ELR (cell line): ENCODE results near the gene OR2G6.
"Not testable (repeated sequence)": the region's sequence is repeated elsewhere in the genome, so short reads cannot be mapped to it uniquely, and the experiment has no call there.

ENCODE experiments used
- DNase-seq: peaks from one replicate; pipeline ENCODE4 v3.0.0-alpha.2; 2015; ENCODE audit warnings: low read depth

The OR2G6 gene

DNA sequence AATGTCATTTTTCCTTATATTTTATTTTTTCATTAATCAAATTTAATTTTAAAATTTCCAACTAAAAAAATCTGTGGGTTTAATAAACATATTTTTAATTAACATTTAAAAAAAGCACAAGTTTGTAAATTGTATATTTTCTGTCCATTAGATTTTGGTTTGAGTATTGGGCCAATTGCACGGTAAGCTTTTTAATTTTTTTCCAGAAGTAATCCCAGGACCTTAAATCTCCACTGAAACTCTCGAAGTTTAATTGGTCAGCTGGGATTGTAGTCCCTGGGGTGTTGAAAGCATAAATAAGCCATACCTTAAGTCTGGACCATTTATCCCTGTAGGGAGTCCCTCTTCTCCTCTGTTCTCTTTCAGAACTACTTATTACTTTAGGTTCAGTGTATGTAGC, at the start of gene OR2G6:
TSS of gene OR2G6 (plus strand) at position 301 of the 400 bp plus-strand sequence. CDS start 13,574 bp downstream, outside the sequence.
- not testable (repeated sequence) for DNase-seq

DNA sequence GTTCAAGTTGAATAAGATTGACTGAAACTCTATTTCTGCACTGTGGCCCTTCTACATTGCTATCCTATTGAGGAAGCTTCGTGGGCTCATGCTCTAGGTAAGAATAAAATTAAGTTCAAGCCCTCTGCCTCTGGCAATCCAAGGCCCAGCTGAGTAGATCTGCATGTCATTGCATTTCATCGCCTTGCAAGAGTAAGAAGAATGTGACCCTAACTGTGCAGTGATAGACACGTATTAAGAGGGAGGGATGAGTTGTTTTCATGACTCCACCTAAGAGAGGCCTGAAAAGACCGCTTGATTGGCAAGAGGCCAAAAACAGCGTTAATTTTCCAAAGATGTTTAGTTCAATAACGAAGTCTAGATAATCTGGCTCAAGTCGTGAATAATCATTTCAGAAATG, 48.8 kb upstream of the OR2G6 start:
- DNase-seq, result not testable (repeated sequence)

DNA sequence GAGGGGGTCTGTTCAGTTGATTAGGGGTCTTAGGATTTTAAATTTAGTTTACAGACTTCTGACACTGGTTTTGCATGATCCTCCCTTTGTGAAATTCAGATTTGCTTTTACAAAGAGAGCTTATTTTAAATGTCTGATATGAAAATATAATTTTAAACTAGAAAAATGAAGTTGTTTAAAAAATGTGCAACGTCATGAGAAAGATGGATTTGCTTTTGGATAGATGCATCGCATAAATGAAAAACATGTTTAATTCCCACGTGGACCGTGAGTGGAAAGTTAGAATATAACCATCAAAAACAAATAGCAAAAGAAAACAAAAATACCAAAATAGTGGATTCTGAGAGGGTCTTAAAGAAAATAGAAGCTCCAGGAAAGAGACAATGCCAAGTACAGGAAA, 36.7 kb upstream of the OR2G6 start:
- no peak for DNase-seq

DNA sequence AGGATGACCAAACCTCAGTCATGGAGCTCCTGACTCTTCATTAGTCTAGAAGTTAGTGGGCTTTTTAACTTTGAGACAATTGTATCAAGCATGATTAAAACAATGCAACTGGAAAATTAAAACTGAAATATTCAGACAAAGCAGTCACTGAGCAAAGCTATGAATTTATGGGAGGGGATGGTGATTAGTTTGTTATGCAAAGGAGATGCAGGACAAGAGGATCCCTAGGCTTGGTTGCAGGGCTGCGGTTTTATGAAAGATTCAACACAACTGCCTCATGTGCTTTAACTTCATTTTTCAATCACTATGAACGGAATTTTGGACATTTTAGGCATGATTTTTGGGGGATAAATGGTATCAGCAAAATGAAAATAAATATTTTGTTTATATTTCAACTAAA, 35.8 kb upstream of the OR2G6 start:
- not testable (repeated sequence) for DNase-seq

DNA sequence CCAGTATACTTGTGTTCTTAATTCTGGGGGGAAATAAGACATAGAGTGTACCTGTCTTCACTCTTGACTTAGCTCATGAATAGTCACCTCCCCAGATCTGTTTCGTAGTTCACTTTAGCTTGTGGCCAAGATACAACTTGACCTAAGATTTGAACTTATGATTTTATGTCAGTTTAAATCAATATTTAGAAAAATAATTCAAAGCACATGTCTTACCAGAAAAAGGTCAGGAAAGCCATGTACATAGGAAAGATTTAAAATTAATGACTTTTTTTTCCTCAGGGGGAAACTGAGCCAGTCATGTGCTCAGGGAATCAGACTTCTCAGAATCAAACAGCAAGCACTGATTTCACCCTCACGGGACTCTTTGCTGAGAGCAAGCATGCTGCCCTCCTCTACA, 34.8 kb upstream of the OR2G6 start, which contains the start of gene OR2T3:
TSS of gene OR2T3 (plus strand) at position 301 of the 400 bp plus-strand sequence. CDS start at position 301, 0 bp downstream.
- DNase-seq, result not testable (repeated sequence)

DNA sequence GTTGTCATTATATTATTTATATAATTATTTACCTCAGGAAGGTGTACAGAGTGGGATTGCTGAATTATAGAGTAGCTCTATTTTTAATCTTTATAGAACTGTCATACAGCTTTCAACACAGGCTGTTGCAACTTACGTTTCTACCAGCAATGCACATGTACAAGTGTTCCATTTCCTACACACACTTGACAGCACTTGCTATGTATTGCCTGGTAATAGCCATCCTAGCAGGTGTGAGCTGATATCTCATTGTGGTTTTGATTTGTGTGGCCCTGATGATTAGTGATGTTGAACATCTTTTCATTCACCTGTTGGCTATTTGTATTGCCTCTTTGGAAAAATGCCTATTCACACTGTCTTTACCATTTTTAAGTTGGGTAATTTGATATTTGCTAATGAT, 32.2 kb upstream of the OR2G6 start:
- DNase-seq, result not testable (repeated sequence)

DNA sequence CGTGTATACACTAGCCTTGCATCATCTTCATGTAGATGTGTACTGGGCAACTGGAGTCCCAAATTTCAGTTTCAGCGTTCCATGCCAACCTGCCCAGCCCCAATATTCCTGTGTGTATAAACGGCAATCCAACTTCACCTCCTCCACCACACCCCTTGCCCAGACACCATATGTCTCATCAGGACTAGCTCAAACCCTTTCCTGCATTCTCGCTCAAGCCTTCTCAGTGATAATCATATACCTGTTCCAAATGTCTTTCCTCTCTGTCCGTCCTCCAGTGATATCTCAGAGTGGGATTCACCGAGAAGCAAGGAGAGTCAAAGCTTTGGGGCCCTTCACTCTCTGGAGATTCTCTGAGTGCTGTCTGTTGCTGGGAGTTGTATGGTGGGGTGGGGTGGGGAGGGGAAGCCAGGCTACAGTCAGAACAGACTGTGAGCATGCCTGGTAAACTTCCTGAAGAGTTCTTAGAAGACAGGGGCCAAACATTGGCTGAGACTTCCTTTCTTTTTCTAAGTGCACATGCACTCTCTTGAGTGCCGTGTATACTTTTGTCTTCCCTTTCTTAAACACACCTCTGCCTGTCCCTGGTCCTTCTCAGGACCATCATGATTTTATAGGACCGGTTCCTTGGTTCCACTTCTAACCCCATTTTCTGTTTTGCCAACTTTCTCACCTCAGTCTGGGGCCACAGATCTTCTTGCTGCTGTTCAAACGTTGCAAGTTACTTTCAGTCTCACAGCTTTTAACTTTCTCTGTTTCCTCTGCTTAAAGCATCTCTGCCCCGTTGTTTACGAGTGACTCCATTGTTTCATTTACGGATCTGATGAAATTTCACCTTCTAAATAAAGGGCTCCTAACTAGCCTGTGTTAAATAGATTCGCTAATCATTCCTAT, 25.9 kb upstream of the OR2G6 start:
- DNase-seq, result not testable (repeated sequence)

DNA sequence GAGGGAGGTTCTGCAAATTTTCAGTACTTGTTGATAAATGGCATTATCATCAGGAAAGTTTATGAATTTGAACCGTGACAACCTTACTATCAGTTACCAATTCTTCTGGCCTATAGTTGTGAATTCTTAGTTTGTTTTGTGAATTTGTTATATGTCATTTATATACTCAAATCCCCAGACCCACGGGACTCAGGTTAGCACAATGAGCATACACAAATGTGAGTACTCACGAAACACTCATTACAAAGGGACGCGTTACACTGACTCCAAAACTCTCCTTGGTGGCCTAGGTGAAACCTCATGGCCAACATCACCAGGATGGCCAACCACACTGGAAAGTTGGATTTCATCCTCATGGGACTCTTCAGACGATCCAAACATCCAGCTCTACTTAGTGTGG, 19.6 kb upstream of the OR2G6 start, which contains the start of gene OR2T5:
TSS of gene OR2T5 (plus strand) at position 301 of the 400 bp plus-strand sequence. CDS start at position 301, 0 bp downstream.
- not testable (repeated sequence) for DNase-seq

DNA sequence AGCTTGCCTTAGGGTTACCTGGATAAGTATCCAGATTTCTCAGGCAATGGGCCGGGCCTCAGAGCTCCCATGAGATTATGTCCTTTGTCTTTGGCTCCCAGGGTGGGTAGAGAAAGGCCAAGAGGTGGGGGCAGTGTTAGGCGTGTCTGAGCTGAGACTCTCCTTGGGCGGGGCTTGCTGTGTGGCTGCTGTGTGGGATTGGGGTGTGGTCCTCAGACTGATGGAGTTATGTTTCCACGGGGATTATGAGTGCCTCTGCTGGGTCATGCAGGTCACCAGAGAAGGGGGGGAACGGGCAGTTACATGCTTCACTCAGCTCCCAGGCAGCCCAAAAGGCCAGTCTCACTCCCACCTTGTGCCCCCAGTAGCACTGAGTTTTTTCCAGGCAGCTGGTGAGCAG, 11.2 kb upstream of the OR2G6 start:
- not testable (repeated sequence) for DNase-seq

DNA sequence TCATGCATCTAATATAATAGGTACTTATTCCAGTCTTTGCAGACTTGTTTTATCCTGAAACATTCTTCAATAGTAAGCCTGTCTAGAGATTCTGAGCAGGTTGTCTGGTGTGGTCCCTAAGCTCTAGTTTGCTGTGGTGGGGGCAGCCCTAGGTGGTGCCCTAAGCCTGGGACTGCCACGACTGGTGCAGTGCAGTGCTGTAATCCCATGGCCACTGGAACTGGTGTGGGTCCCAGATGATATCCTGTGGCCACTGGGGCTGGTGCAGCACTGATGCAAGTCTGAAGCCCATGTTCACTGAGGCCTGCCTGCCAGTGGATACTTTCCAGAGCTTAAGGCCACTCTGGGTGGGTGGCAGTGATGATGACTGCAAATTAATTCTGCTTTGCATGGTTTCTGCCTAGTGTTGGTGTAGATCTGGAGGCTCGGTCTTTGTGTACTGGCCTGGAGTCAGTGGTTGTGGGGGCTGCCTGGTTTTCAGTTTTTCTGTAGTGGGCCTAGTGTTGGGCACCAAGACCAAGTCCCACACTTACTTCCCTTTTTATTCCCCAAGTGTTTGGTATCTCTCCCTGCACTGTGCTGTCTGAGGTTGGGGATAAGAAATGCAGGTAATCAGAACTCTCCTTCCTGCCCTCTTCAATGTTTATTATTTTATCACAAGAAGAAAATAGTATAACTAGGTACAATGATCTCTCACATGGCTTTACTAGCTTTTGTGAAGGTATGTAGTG, 7.4 kb upstream of the OR2G6 start:
- DNase-seq, result not testable (repeated sequence)

DNA sequence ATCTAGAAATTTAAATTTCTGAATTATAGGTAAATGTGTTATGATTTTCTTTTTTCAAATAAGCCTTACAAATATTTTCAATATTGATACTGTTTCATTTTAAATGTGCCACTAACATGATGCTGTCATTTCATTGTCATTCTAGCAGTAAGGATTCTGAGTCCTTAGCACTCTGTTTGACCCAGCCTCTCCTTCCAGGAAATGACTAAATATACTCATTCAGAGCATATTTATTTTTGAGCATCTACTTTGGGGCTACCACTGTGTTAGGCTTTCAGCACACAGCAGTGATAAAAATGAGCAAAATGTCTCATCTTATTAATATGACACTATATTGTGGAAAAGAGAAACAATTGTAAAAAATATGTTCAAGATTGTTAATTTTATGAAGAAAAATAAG, 2.3 kb downstream of the OR2G6 start:
- DNase-seq, result not testable (repeated sequence)

DNA sequence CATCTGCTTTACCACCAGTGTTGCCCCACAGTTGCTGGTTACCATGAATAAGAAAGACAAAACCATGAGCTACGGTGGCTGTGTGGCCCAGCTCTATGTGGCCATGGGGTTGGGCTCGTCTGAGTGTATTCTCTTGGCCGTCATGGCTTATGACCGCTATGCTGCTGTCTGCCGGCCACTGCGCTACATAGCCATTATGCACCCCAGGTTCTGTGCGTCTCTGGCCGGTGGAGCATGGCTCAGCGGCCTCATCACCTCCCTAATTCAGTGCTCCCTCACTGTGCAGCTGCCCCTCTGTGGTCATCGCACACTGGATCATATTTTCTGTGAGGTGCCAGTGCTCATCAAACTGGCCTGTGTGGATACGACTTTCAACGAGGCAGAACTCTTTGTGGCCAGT, 14.0 kb downstream of the OR2G6 start:
- DNase-seq, result no peak

DNA sequence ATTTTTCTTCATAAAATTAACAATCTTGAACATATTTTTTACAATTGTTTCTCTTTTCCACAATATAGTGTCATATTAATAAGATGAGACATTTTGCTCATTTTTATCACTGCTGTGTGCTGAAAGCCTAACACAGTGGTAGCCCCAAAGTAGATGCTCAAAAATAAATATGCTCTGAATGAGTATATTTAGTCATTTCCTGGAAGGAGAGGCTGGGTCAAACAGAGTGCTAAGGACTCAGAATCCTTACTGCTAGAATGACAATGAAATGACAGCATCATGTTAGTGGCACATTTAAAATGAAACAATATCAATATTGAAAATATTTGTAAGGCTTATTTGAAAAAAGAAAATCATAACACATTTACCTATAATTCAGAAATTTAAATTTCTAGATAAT, 29.6 kb downstream of the OR2G6 start:
- DNase-seq, result not testable (repeated sequence)

DNA sequence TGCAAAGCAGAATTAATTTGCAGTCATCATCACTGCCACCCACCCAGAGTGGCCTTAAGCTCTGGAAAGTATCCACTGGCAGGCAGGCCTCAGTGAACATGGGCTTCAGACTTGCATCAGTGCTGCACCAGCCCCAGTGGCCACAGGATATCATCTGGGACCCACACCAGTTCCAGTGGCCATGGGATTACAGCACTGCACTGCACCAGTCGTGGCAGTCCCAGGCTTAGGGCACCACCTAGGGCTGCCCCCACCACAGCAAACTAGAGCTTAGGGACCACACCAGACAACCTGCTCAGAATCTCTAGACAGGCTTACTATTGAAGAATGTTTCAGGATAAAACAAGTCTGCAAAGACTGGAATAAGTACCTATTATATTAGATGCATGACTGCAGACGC, 39.5 kb downstream of the OR2G6 start:
- not testable (repeated sequence) for DNase-seq

DNA sequence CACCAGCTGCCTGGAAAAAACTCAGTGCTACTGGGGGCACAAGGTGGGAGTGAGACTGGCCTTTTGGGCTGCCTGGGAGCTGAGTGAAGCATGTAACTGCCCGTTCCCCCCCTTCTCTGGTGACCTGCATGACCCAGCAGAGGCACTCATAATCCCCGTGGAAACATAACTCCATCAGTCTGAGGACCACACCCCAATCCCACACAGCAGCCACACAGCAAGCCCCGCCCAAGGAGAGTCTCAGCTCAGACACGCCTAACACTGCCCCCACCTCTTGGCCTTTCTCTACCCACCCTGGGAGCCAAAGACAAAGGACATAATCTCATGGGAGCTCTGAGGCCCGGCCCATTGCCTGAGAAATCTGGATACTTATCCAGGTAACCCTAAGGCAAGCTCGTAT, 43.2 kb downstream of the OR2G6 start:
- not testable (repeated sequence) for DNase-seq

DNA sequence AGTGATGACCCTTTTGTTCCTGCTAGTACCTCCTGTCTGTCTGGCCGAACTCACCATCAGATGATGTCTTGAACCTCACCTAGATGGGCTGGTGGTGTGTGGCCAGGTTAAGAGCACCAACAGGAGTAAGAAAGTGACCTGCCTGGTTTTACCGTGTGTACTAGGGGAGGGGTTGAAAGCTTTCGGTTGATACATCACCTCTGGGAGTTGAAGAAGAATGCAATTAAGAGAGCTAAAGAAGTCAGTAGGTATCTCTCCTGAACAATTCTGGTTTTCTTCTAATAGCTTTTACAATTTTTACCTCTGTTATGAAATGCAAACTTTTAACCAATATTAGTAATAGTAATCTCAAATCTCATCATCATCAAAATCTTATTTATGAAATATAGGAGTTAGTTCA, 54.8 kb downstream of the OR2G6 start, which contains the start of gene OR2T29:
TSS of gene OR2T29 (minus strand) at position 101 of the 400 bp plus-strand sequence. CDS start 3,281 bp downstream, outside the sequence.
- DNase-seq, result not testable (repeated sequence)

DNA sequence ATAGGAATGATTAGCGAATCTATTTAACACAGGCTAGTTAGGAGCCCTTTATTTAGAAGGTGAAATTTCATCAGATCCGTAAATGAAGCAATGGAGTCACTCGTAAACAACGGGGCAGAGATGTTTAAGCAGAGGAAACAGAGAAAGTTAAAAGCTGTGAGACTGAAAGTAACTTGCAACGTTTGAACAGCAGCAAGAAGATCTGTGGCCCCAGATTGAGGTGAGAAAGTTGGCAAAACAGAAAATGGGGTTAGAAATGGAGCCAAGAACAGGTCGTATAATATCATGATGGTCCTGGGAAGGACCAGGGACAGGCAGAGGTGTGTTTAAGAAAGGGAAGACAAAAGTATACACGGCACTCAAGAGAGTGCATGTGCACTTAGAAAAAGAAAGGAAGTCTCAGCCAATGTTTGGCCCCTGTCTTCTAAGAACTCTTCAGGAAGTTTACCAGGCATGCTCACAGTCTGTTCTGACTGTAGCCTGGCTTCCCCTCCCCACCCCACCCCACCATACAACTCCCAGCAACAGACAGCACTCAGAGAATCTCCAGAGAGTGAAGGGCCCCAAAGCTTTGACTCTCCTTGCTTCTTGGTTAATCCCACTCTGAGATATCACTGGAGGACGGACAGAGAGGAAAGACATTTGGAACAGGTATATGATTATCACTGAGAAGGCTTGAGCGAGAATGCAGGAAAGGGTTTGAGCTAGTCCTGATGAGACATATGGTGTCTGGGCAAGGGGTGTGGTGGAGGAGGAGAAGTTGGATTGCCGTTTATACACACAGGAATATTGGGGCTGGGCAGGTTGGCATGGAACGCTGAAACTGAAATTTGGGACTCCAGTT, 57.9 kb downstream of the OR2G6 start:
- not testable (repeated sequence) for DNase-seq

DNA sequence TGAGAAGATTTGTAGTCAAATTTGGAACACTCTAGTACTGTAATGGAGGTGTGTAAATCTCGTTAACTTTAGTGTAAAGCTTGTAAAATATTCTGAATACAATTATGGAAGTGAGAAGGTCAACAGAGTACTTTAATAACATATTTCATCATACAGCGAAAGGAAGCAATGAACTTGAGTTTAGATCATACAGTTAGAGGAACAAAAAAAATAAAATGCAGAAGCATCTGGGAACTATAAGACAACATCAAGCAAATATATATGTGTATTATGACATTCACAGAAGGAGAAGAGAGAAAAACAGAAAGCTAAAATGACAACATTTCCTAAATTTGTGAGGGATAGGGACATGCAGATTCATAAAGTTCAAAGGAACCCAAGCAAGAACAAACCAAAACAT, 61.2 kb downstream of the OR2G6 start:
- not testable (repeated sequence) for DNase-seq

DNA sequence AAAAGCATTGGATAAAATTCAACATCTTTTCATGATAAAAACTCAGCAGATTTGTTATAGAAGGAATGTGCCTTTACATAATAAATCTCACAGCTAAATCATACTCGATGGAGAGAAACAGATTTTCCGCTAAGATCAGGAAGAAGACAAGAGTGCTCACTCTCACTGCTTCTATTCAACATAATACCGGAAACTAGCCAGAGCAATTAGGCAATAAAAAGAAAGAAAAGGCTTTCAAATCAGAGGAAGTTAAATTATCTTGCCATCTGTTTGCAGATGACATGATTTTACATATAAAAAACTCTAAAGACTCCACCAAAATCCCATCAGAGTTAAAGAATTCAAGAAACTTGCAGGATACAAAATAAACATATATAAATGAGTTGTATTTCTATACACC, 62.9 kb downstream of the OR2G6 start:
- DNase-seq, result not testable (repeated sequence)

DNA sequence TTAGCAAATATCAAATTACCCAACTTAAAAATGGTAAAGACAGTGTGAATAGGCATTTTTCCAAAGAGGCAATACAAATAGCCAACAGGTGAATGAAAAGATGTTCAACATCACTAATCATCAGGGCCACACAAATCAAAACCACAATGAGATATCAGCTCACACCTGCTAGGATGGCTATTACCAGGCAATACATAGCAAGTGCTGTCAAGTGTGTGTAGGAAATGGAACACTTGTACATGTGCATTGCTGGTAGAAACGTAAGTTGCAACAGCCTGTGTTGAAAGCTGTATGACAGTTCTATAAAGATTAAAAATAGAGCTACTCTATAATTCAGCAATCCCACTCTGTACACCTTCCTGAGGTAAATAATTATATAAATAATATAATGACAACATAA, 64.2 kb downstream of the OR2G6 start:
- not testable (repeated sequence) for DNase-seq

DNA sequence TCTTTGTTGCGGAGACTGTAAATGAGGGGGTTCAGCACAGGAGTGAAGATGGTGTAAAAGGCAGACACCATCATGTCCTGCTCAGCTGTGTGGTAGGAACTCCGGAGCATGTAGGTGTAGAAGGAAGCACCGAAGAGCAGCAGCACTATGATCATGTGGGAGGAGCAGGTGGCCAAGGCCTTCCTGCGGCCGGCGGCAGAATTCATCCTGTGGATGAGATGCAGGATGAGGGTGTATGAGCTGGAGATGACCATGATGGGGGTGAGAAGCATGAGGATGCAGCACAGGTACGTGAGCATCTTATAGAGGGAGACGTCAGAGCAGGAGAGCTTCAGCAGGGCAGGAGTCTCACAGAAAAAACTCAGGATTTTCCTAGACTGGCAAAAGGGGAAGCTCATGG, 66.0 kb downstream of the OR2G6 start:
- DNase-seq, result not testable (repeated sequence)

DNA sequence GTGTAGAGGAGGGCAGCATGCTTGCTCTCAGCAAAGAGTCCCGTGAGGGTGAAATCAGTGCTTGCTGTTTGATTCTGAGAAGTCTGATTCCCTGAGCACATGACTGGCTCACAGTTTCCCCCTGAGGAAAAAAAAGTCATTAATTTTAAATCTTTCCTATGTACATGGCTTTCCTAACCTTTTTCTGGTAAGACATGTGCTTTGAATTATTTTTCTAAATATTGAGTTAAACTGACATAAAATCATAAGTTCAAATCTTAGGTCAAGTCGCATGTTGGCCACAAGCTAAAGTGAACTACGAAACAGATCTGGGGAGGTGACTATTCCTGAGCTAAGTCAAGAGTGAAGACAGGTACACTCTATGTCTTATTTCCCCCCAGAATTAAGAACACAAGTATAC, 66.8 kb downstream of the OR2G6 start, which contains the start of gene OR2T34:
TSS of gene OR2T34 (minus strand) at position 101 of the 400 bp plus-strand sequence. CDS start at position 101, 0 bp downstream.
- not testable (repeated sequence) for DNase-seq
